H9 (cell line): ENCODE results near the gene ARMC9. TPM values are rescaled to one million over a fixed set of nuclear protein-coding genes. Genes with fewer than 3 reads are reported as not detected.

Experiments
- DNase-seq: peaks from one replicate; pipeline ENCODE4 v3.0.0-alpha.2; 2017
- H2AFZ ChIP-seq: one replicate; pipeline ENCODE4 v1.6.1; 2013; ENCODE audit warnings: mild to moderate bottlenecking, low read length, control low read depth, moderate library complexity
- H2AK5ac ChIP-seq: 2 replicates; pipeline ENCODE4 v1.6.1; 2013; ENCODE audit warnings: low read length, control low read depth, mixed read lengths; ENCODE audit not compliant: insufficient read length
- H2BK120ac ChIP-seq: one replicate; pipeline ENCODE4 v1.6.1; 2013; ENCODE audit warnings: low read depth, mild to moderate bottlenecking, low read length, control low read depth, inconsistent platforms; ENCODE audit not compliant: poor library complexity, severe bottlenecking
- H2BK12ac ChIP-seq: 2 replicates; pipeline ENCODE4 v1.6.1; 2013; ENCODE audit warnings: low read length, control low read depth, mixed read lengths, low read depth; ENCODE audit not compliant: insufficient read length
- H2BK15ac ChIP-seq: 2 replicates; pipeline ENCODE4 v1.6.1; 2013; ENCODE audit warnings: low read depth, low read length, control low read depth
- H2BK20ac ChIP-seq: one replicate; pipeline ENCODE4 v1.6.1; 2013; ENCODE audit warnings: low read depth, mild to moderate bottlenecking, low read length, control low read depth, inconsistent platforms; ENCODE audit not compliant: poor library complexity, severe bottlenecking
- H2BK5ac ChIP-seq: 2 replicates; pipeline ENCODE4 v1.6.1; 2013; ENCODE audit warnings: low read length, control low read depth, mixed read lengths; ENCODE audit not compliant: insufficient read length
- H3K14ac ChIP-seq: 2 replicates; pipeline ENCODE4 v1.6.1; 2013; ENCODE audit warnings: low read length, control low read depth; ENCODE audit not compliant: insufficient read depth
- H3K18ac ChIP-seq: 2 replicates; pipeline ENCODE4 v1.6.1; 2013; ENCODE audit warnings: low read depth, mild to moderate bottlenecking, mixed read lengths, low read length, control low read depth; ENCODE audit not compliant: insufficient read length
- H3K23ac ChIP-seq: 2 replicates; pipeline ENCODE4 v1.6.1; 2013; ENCODE audit warnings: low read length, control low read depth, mixed read lengths, low read depth; ENCODE audit not compliant: insufficient read length
- H3K23me2 ChIP-seq: 2 replicates; pipeline ENCODE4 v1.6.1; 2013; ENCODE audit warnings: low read depth, mild to moderate bottlenecking, mixed read lengths, low read length, control low read depth; ENCODE audit not compliant: insufficient read length, poor library complexity, severe bottlenecking
- H3K27ac ChIP-seq: 2 replicates; pipeline ENCODE4 v1.5.1; 2013; ENCODE audit warnings: low read length, control low read depth, mixed read lengths, low read depth; ENCODE audit not compliant: insufficient read length
- H3K27me3 ChIP-seq: 2 replicates; pipeline ENCODE4 v1.6.1; 2013; ENCODE audit warnings: low read length, control low read depth, inconsistent platforms; ENCODE audit not compliant: insufficient read depth
- H3K4ac ChIP-seq: 2 replicates; pipeline ENCODE4 v1.6.1; 2013; ENCODE audit warnings: low read depth, mild to moderate bottlenecking, control low read depth, inconsistent platforms, low read length, moderate library complexity
- H3K4me1 ChIP-seq: 2 replicates; pipeline ENCODE4 v1.6.1; 2013; ENCODE audit warnings: low read length, control low read depth, inconsistent platforms; ENCODE audit not compliant: insufficient read depth
- H3K4me2 ChIP-seq: 2 replicates; pipeline ENCODE4 v1.6.1; 2013; ENCODE audit warnings: low read length, control low read depth, mixed read lengths; ENCODE audit not compliant: insufficient read length, insufficient read depth
- H3K56ac ChIP-seq: 2 replicates; pipeline ENCODE4 v1.6.1; 2013; ENCODE audit warnings: low read depth, mild to moderate bottlenecking, mixed read lengths, low read length, control low read depth; ENCODE audit not compliant: insufficient read length
- H3K79me1 ChIP-seq: 2 replicates; pipeline ENCODE4 v1.6.1; 2013; ENCODE audit warnings: low read depth, mild to moderate bottlenecking, moderate library complexity, low read length, control low read depth, inconsistent platforms; ENCODE audit not compliant: insufficient read depth, poor library complexity, severe bottlenecking
- H3K79me2 ChIP-seq: 2 replicates; pipeline ENCODE4 v1.6.1; 2013; ENCODE audit warnings: low read length, control low read depth, inconsistent platforms; ENCODE audit not compliant: insufficient read depth
- H3K9ac ChIP-seq: 2 replicates; pipeline ENCODE4 v1.6.1; 2013; ENCODE audit warnings: low read length, control low read depth, mixed read lengths; ENCODE audit not compliant: insufficient read length; ENCODE audit errors: extremely low read depth
- H3K9me3 ChIP-seq: one replicate; pipeline ENCODE4 v1.6.1; 2013; ENCODE audit warnings: low read depth, low read length, inconsistent platforms; ENCODE audit not compliant: control insufficient read depth
- H3T11ph ChIP-seq: one replicate; pipeline ENCODE4 v1.6.1; 2013; ENCODE audit warnings: mild to moderate bottlenecking, low read length, control low read depth, inconsistent platforms
- H4K20me1 ChIP-seq: one replicate; pipeline ENCODE4 v1.6.1; 2013; ENCODE audit not compliant: control insufficient read depth, insufficient read length, insufficient read depth
- H4K5ac ChIP-seq: 2 replicates; pipeline ENCODE4 v1.6.1; 2013; ENCODE audit warnings: low read depth, mild to moderate bottlenecking, mixed read lengths, low read length, control low read depth; ENCODE audit not compliant: insufficient read length
- H4K8ac ChIP-seq: replicated peaks from 2 replicates; pipeline ENCODE4 v1.6.1; 2013; ENCODE audit warnings: low read length, control low read depth, mixed read lengths, low read depth; ENCODE audit not compliant: insufficient read length
- H4K91ac ChIP-seq: 2 replicates; pipeline ENCODE4 v1.6.1; 2013; ENCODE audit warnings: low read depth, mild to moderate bottlenecking, moderate library complexity, mixed read lengths, low read length, control low read depth; ENCODE audit not compliant: insufficient read length
- H3K27ac Mint-ChIP-seq, 3 experiments: 2 replicates in 2 of 3; 3 replicates in 1 of 3; pipeline ENCODE4 v1.8.0; 2020 to 2021; ENCODE audit warnings: mixed read lengths in 3 of 3, mild to moderate bottlenecking in 1 of 3, moderate library complexity in 1 of 3
- H3K27me3 Mint-ChIP-seq: 2 replicates; pipeline ENCODE4 v1.8.0; 2021; ENCODE audit warnings: low read depth, mild to moderate bottlenecking, moderate library complexity, mixed read lengths
- H3K36me3 Mint-ChIP-seq, 3 experiments: 2 replicates in 2 of 3; 3 replicates in 1 of 3; pipeline ENCODE4 v1.8.0; 2020 to 2021; ENCODE audit warnings: low read depth in 3 of 3, mixed read lengths in 3 of 3; ENCODE audit not compliant: insufficient read depth in 1 of 3
- H3K4me1 Mint-ChIP-seq, 2 experiments: 2 replicates each; pipeline ENCODE4 v1.8.0; 2020; ENCODE audit warnings: mixed read lengths in 2 of 2
- H3K4me3 Mint-ChIP-seq, 2 experiments: 2 replicates in 1 of 2; 3 replicates in 1 of 2; pipeline ENCODE4 v1.8.0; 2020 to 2021; ENCODE audit warnings: mild to moderate bottlenecking in 2 of 2, mixed read lengths in 2 of 2, moderate library complexity in 1 of 2
- H3K9me3 Mint-ChIP-seq, 2 experiments: 2 replicates in 1 of 2; 3 replicates in 1 of 2; pipeline ENCODE4 v1.8.0; 2020; ENCODE audit warnings: mild to moderate bottlenecking in 2 of 2, mixed read lengths in 2 of 2, moderate library complexity in 1 of 2
- CTCF ChIP-seq: fragments of 200-600 bp; sonication (generic); conservative IDR thresholded peaks from 3 replicates; pipeline ENCODE4 v1.8.0; 2021; ENCODE audit warnings: antibody characterized with exemption, mild to moderate bottlenecking
- WGBS: extraction: QIAGEN DNeasy Blood & Tissue Kit; methylation state at CpG from one replicate; pipeline ENCODE4 v1.1.7; 2013; ENCODE audit warnings: missing lambda C conversion rate, low lambda C conversion rate, mixed read lengths; ENCODE audit not compliant: insufficient read length; ENCODE audit errors: extremely low coverage; 5-methylcytosine and 5-hydroxymethylcytosine counted together
- total RNA-seq: library from RNA; stranded (reverse); gene quantifications from 2 replicates; pipeline ENCODE4 v1.2.1, GENCODE V29; 2021

ARMC9 gene
- total RNA-seq, 1 experiment from 2014 or later = 37.6 TPM

DNA sequence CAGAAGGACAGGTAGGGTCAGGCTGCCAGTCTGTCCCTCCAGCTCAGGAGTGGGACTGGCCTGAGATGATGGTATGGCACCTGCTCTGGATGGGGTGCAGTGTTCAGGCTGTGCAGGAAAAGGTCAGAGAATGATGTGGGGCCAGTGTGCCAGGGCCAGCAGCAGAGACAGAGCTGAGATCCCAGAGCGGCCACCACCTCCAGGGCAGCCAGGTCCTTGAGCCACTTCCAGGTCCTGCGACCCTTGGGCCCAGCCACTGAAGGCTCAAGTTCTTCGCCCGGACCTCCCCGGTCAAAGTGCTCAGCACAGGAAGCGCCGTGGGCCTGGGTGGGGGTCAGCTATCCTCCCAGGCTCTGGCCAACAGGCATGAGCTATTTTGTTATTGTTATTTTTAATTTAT lies 12.1 kb upstream of the ARMC9 start:
- H3K56ac ChIP-seq = no peak overlapping the region
- H3K4me3 Mint-ChIP-seq = no peak overlapping the region
- H3K27me3 Mint-ChIP-seq = no peaks in the 10 kb centered on the region; the same call in none of the 2 replicates
- no CpG with 5 or more reads among the region's 7 CpGs for WGBS
- no peak overlapping the region for H4K8ac ChIP-seq
- no peak overlapping the region for H3T11ph ChIP-seq
- H3K4ac ChIP-seq = no peak overlapping the region
- no peak overlapping the region for H3K23ac ChIP-seq
- TF ChIP-seq CTCF = no peak
- H4K20me1 ChIP-seq = no peaks in the 10 kb centered on the region
- H3K9me3 Mint-ChIP-seq = no peaks in the 10 kb centered on the region
- no peak overlapping the region for H4K91ac ChIP-seq
- H3K4me1 ChIP-seq = peaks cover 4% of the 10 kb centered on the region; the same call in 1 of the 2 replicates
- no peak overlapping the region for H3K9ac ChIP-seq
- no peak overlapping the region for H3K18ac ChIP-seq
- peak overlapping the region in 2 of 3 experiments; percentile 31 to 34; a peak in 1 of 7 replicates for H3K27ac Mint-ChIP-seq
- no peaks in the 10 kb centered on the region for H3K23me2 ChIP-seq
- no peak overlapping the region for H2BK5ac ChIP-seq
- no peak overlapping the region for H2AFZ ChIP-seq
- H2AK5ac ChIP-seq = no peak overlapping the region
- H2BK15ac ChIP-seq = no peak overlapping the region
- H3K14ac ChIP-seq = no peak overlapping the region
- no peaks in the 10 kb centered on the region for H3K9me3 ChIP-seq
- no peak overlapping the region for H4K5ac ChIP-seq
- no peak for DNase-seq
- no peak overlapping the region for H2BK20ac ChIP-seq
- H3K4me1 Mint-ChIP-seq = peaks cover 20 to 30% of the 10 kb centered on the region in 2 experiments
- no peak overlapping the region for H3K4me2 ChIP-seq
- no peaks in the 10 kb centered on the region for H3K79me2 ChIP-seq
- H3K27me3 ChIP-seq = no peaks in the 10 kb centered on the region
- H3K36me3 Mint-ChIP-seq = no peaks in the 10 kb centered on the region; a peak in 1 of 7 replicates
- H2BK12ac ChIP-seq = no peak overlapping the region
- H2BK120ac ChIP-seq = no peak overlapping the region
- no peak overlapping the region for H3K27ac ChIP-seq
- H3K79me1 ChIP-seq = no peaks in the 10 kb centered on the region
